ENCODE data around the gene PRKD2. TPM values are rescaled to one million over a fixed set of nuclear protein-coding genes. Genes with fewer than 3 reads are reported as not detected.

PRKD2 gene
- polyA plus RNA-seq, 1 donor, result 44.5 TPM

DNA sequence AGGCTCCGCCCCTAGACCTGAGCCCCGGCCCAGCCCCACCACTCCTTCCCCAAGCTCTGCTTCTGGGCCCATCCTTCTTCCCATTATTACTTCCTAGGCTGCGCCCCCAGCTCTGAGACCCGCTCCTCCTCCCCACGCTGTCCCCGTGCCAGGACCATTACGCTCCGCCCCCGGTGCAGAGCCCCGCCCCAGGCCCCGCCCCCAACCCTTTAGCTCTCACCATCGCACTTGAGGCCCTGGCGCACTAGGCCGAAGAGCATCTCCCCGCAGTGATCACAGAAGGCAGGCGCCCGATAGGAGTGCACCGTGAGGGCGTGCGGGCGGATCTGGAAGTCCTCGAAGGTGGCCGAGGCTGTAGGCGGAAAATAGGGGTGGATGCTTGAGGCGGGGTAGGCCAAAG, 6.2 kb downstream of the PRKD2 start:
- DNase-seq, result no peak
- H3K36me3 ChIP-seq (ENCODE audit: control insufficient read depth, insufficient read depth, low read length), result peaks cover 40% of the 10 kb centered on the region
- WGBS (ENCODE audit: insufficient coverage, low lambda C conversion rate), result no CpG with 5 or more reads among the region's 25 CpGs

DNA sequence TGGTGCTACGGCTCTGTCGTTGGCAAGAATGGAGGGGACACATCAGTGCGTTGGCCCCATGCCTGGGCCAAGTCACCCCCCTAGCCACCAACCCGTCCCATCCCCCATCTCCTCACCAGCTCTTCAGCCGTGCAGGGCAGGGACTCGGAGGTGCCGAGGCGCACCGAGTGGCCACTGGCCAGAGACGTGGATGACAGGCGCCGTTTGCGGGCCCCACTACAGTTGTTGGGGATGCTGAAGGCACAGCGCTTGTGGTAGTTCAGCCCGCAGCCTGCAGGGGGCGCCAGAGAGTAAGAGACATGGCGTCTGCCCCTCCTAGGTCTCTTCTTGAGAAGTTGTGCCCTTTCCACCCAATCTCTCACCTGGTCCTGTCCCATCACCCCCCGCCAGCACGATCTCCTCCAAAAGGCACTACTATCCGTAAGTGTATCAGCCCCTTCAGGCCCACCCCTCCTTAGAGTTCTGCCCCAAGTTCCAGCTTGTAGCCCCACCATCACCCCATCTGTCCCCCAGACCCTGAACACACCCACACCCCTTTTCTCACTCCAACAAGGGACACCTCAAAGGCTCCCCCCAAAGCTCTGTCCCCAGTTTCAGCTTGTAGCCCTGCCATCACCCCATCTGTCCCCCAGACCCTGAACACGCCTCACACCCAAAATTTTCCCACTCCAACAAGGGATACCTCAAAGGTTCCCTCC, 12.4 kb downstream of the PRKD2 start:
- H3K9me3 ChIP-seq (ENCODE audit: control insufficient read depth, low read depth, low read length), result no peaks in the 10 kb centered on the region
- peaks cover 70% of the 10 kb centered on the region for H3K36me3 ChIP-seq (ENCODE audit: control insufficient read depth, insufficient read depth, low read length)
- WGBS (ENCODE audit: insufficient coverage, low lambda C conversion rate), result 20% methylated on average over 2 of the region's 21 CpGs
- H3K4me3 ChIP-seq (ENCODE audit: low read length), result no peak overlapping the region
- no peak overlapping the region for H3K27ac ChIP-seq (ENCODE audit: low read length)
- DNase-seq, result no peak
- no peaks in the 10 kb centered on the region for H3K27me3 ChIP-seq (ENCODE audit: control insufficient read depth, insufficient read depth, low read length)
- H3K4me1 ChIP-seq (ENCODE audit: control insufficient read depth, insufficient read depth, low read length), result no peaks in the 10 kb centered on the region

More for the DNA sequence above, 6.2 kb downstream of the PRKD2 start:
- H3K4me1 ChIP-seq (ENCODE audit: control insufficient read depth, insufficient read depth, low read length), result peaks cover 4% of the 10 kb centered on the region
- H3K4me3 ChIP-seq (ENCODE audit: low read length), result no peak overlapping the region
- H3K27ac ChIP-seq (ENCODE audit: low read length), result no peak overlapping the region
- no peaks in the 10 kb centered on the region for H3K9me3 ChIP-seq (ENCODE audit: control insufficient read depth, low read depth, low read length)
- no peaks in the 10 kb centered on the region for H3K27me3 ChIP-seq (ENCODE audit: control insufficient read depth, insufficient read depth, low read length)

DNA sequence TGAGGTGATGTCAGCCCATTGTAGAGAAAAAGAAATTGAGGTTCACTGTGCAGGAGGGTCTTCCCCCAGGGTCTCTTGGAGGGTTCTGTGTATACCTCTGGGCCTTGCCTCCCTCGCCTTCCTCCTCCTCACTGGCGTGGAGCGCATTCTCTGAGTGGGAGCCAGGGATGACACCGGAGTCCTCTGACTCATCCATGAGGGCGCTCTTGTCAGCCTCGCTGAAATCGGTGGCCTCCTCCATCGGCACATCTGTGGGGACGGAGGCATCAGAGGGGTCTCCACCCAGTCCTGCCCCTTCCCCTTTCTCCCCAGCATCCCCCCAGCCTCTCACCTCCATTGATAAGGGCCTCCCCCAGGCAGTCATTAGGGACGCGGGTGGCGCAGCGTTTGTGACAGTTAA, 16.2 kb downstream of the PRKD2 start:
- Histone ChIP-seq H3K4me1 (ENCODE audit: control insufficient read depth, insufficient read depth, low read length) (peaks cover 4% of the 10 kb centered on the region), H3K4me3 (ENCODE audit: low read length) (no peak overlapping the region), H3K27ac (ENCODE audit: low read length) (no peak overlapping the region), H3K9me3 (ENCODE audit: control insufficient read depth, low read depth, low read length) (no peaks in the 10 kb centered on the region), H3K27me3 (ENCODE audit: control insufficient read depth, insufficient read depth, low read length) (no peaks in the 10 kb centered on the region), H3K36me3 (ENCODE audit: control insufficient read depth, insufficient read depth, low read length) (peaks cover 72% of the 10 kb centered on the region)
- DNase-seq, result no peak
- WGBS (ENCODE audit: insufficient coverage, low lambda C conversion rate), result no CpG with 5 or more reads among the region's 13 CpGs

DNA sequence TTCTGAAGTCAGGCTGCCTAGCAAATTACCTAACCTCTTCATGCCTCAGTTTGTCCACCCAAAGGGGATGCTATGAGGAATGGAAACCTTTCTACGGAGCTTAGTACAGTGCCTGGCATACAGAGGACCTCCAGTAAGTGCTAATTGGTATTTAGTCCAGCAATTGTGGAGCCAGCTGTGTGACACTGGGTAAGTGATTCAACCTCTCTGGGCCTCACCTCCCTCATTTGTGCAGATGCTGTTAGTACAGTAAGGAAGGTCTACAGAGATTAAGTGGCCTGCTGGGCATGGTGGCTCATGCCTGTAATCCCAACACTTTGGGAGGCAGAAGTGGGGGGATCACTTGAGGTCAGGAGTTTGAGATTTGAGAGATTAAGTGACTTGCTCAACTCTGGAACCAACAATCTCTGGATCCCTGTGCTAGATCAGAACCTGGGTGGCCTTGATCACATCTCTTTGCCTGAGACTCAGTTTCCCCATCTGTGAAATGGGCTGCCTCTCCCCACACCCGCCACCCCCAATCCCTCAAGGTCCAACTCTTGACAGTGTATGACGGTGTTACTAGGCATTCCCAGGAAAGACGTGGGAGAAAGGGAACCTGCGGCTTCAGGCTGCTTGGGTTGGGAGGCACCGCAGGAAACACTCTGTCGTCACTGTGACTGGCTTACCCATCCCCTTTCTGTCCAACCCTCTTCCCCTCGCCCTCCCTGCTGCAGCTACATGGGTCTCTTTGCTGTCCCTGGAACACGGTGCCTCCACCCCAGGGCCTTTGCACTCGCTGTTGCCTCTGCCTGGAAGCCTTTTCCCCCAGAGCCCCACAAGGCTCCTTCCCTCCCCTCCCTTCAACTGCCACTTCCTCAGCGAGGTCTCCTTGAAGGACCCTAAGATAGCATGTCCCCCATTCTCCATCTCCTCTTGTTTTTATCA, 18.3 kb downstream of the PRKD2 start:
- Histone ChIP-seq H3K4me1 (ENCODE audit: control insufficient read depth, insufficient read depth, low read length) (peaks cover 4% of the 10 kb centered on the region), H3K9me3 (ENCODE audit: control insufficient read depth, low read depth, low read length) (no peaks in the 10 kb centered on the region), H3K27me3 (ENCODE audit: control insufficient read depth, insufficient read depth, low read length) (no peaks in the 10 kb centered on the region), H3K27ac (ENCODE audit: low read length) (no peak overlapping the region), H3K36me3 (ENCODE audit: control insufficient read depth, insufficient read depth, low read length) (peaks cover 79% of the 10 kb centered on the region), H3K4me3 (ENCODE audit: low read length) (no peak overlapping the region)
- DNase-seq, result no peak
- 86% methylated on average over 1 of the region's 11 CpGs for WGBS (ENCODE audit: insufficient coverage, low lambda C conversion rate)

DNA sequence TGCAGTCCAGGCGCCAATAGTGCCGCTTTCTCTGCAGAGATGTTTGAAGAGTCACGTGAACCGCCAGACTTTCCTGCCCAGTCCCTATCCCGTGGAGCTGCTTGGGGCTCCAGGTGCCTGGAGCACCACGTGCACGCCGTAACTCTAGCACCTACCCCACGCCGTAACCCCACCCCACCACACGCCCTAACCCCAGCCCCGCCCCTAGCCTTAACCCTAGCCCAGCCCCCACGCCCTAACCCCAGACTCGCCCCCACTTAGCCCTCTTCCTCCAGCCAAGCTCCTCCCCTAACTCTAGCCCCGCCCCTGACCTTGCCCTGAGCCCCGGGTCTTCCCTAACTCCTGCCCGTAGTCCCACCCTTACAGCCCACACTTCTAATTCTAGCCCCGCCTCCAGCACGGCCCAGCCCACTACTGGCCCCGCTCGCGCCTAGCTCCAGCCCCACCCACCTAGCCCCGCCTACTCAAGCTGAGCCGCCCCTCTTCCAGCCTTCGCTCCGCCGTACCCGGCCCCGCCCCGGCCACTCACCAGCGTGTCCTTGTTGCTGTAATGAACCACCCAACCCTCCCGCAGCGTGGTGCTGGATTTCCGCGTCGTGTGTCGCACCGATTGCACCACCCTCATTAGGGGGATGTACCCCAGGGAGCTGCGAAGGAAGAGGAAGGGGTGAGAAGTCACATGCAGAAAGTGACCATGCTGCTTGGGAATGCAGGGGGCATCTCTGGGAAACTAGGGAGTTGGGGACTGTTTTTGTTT, 19.5 kb downstream of the PRKD2 start:
- H3K36me3 ChIP-seq (ENCODE audit: control insufficient read depth, insufficient read depth, low read length), result peaks cover 82% of the 10 kb centered on the region
- no peaks in the 10 kb centered on the region for H3K9me3 ChIP-seq (ENCODE audit: control insufficient read depth, low read depth, low read length)
- no peaks in the 10 kb centered on the region for H3K27me3 ChIP-seq (ENCODE audit: control insufficient read depth, insufficient read depth, low read length)
- no CpG with 5 or more reads among the region's 39 CpGs for WGBS (ENCODE audit: insufficient coverage, low lambda C conversion rate)
- DNase-seq, result peak; percentile 93 to 97
- peak overlapping the region; percentile 68 for H3K27ac ChIP-seq (ENCODE audit: low read length)
- no peak overlapping the region for H3K4me3 ChIP-seq (ENCODE audit: low read length)
- H3K4me1 ChIP-seq (ENCODE audit: control insufficient read depth, insufficient read depth, low read length), result peaks cover 4% of the 10 kb centered on the region

DNA sequence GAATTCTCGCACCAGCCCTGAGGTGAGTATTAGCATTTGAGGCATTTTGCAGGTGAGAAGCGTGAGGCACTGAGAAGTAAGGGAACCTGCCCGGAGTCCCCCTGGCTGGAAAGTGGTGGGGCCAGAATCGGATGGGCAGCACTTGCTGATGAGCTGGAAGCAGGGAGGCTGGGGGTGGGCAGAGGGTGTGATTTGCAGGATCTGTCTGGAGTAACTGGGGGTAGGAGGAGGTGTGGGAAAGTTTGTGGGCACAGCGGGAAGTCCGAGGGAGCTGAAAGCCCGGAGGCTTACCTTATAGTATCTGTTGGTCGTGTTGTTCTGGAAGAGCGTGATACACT, 20.1 kb downstream of the PRKD2 start:
- peaks cover 4% of the 10 kb centered on the region for H3K4me1 ChIP-seq (ENCODE audit: control insufficient read depth, insufficient read depth, low read length)
- H3K4me3 ChIP-seq (ENCODE audit: low read length), result no peak overlapping the region
- no peaks in the 10 kb centered on the region for H3K27me3 ChIP-seq (ENCODE audit: control insufficient read depth, insufficient read depth, low read length)
- no CpG with 5 or more reads among the region's 9 CpGs for WGBS (ENCODE audit: insufficient coverage, low lambda C conversion rate)
- no peak for DNase-seq
- H3K36me3 ChIP-seq (ENCODE audit: control insufficient read depth, insufficient read depth, low read length), result peaks cover 83% of the 10 kb centered on the region
- no peaks in the 10 kb centered on the region for H3K9me3 ChIP-seq (ENCODE audit: control insufficient read depth, low read depth, low read length)
- H3K27ac ChIP-seq (ENCODE audit: low read length), result peak overlapping the region; percentile 68

DNA sequence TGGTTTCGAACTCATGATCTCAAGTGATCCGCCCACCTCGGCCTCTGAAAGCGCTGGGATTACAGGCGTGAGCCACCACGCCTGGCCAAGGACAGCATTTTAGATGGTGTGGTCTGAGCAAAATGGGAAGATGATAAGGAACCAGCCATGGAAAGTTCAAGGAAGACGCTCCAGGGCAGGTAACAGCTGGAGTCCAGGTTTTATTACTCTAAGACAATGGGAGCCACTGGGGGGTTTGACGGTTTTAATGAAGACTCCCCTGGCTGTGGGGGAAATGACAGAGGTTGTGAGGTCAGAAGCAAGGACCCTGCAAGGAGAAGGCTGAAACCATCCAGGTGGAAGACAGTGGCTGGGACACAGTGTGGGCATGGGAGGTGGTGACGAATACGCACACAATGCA, 20.9 kb downstream of the PRKD2 start:
- no peak for DNase-seq
- Histone ChIP-seq H3K27me3 (ENCODE audit: control insufficient read depth, insufficient read depth, low read length) (no peaks in the 10 kb centered on the region), H3K4me1 (ENCODE audit: control insufficient read depth, insufficient read depth, low read length) (peaks cover 4% of the 10 kb centered on the region), H3K4me3 (ENCODE audit: low read length) (no peak overlapping the region), H3K36me3 (ENCODE audit: control insufficient read depth, insufficient read depth, low read length) (peaks cover 83% of the 10 kb centered on the region), H3K27ac (ENCODE audit: low read length) (no peak overlapping the region), H3K9me3 (ENCODE audit: control insufficient read depth, low read depth, low read length) (no peaks in the 10 kb centered on the region)
- no CpG with 5 or more reads among the region's 10 CpGs for whole genome bisulfite sequencing (ENCODE audit: insufficient coverage, low lambda C conversion rate)

DNA sequence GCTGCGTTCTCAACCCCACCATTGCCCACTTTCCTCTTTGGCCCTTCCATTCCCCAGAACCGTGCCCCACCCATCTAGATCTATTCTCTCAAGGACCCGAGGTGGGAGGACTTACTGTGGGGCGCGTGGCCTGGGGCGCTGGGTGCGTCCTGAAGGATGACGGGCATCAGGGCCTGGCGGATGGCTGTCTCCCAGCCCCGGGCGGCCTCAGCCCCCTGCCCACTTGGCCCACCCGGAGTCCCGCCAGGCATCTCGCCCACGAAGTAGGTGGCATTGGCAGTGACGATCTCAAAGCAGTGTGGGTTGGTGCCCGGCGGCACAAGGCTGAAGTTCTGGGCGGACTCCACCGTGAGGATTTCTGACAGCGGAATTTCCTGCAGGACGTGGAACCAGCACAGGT, 23.2 kb downstream of the PRKD2 start:
- H3K27me3 ChIP-seq (ENCODE audit: control insufficient read depth, insufficient read depth, low read length), result no peaks in the 10 kb centered on the region
- no CpG with 5 or more reads among the region's 22 CpGs for WGBS (ENCODE audit: insufficient coverage, low lambda C conversion rate)
- H3K27ac ChIP-seq (ENCODE audit: low read length), result no peak overlapping the region
- no peaks in the 10 kb centered on the region for H3K9me3 ChIP-seq (ENCODE audit: control insufficient read depth, low read depth, low read length)
- no peak for DNase-seq
- H3K36me3 ChIP-seq (ENCODE audit: control insufficient read depth, insufficient read depth, low read length), result peaks cover 81% of the 10 kb centered on the region
- no peak overlapping the region for H3K4me3 ChIP-seq (ENCODE audit: low read length)
- H3K4me1 ChIP-seq (ENCODE audit: control insufficient read depth, insufficient read depth, low read length), result peaks cover 4% of the 10 kb centered on the region

DNA sequence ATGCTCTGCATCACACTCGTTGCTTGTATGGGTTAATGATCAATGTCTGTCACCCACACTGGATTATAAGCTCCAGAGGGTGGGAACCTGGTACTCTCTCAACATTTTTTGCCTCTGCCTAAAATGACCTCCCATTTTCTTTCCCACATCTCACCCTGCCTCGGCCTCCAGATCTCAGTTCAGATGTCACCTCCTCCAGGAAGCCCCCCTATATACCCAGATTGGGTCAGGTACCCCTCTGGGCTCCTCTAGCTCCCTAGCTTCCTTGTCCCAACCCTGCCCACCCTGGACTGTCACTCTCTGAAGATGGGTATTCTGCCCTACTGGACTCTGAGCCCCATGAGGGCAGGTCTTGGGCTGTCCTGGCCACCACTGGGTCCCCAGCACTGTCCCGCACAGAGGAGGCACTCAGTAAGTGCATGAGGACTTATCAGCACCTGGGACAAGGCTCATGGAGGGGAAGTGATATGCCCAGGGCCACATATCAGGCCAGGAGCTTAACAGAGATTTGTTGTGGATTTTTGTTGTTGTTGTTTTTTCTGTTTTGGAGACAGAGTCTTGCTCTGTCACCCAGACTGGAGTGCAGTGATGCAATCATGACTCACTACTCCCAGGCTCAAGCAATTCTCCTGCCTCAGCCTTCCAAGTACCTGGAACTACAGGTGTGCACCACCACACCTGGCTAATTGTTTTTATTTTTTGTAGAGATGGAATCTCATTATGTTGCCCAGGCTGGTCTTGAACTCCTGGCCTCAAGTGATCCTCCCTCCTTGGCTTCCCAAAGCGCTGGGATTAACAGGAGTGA, 23.8 kb downstream of the PRKD2 start:
- DNase-seq, result no peak
- Histone ChIP-seq H3K4me3 (ENCODE audit: low read length) (no peak overlapping the region), H3K27ac (ENCODE audit: low read length) (no peak overlapping the region), H3K4me1 (ENCODE audit: control insufficient read depth, insufficient read depth, low read length) (peaks cover 4% of the 10 kb centered on the region), H3K9me3 (ENCODE audit: control insufficient read depth, low read depth, low read length) (no peaks in the 10 kb centered on the region), H3K36me3 (ENCODE audit: control insufficient read depth, insufficient read depth, low read length) (peaks cover 76% of the 10 kb centered on the region), H3K27me3 (ENCODE audit: control insufficient read depth, insufficient read depth, low read length) (no peaks in the 10 kb centered on the region)
- WGBS (ENCODE audit: insufficient coverage, low lambda C conversion rate), result no CpG with 5 or more reads among the region's 4 CpGs

DNA sequence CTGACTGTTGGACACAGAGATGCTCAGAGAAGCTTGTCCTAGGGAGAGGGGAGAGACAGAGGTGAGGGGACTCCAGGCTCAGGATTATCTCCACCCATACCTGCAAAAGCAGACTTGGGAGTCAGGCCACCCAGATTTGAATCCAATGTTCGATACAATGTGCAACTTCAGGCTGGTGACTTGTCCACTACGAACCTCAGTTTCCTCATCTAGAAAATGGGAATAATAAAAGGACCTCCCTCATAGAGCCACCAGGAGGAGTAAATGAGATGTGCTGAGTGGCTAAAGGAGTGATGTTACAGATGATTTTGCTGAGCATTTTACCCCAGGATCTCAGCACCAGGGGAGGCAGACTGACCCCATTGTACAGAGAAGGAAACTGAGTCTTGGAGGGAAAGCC, 25.0 kb downstream of the PRKD2 start:
- H3K36me3 ChIP-seq (ENCODE audit: control insufficient read depth, insufficient read depth, low read length), result peaks cover 86% of the 10 kb centered on the region
- no CpG with 5 or more reads among the region's 2 CpGs for WGBS (ENCODE audit: insufficient coverage, low lambda C conversion rate)
- H3K27me3 ChIP-seq (ENCODE audit: control insufficient read depth, insufficient read depth, low read length), result no peaks in the 10 kb centered on the region
- H3K4me1 ChIP-seq (ENCODE audit: control insufficient read depth, insufficient read depth, low read length), result peaks cover 3% of the 10 kb centered on the region
- no peaks in the 10 kb centered on the region for H3K9me3 ChIP-seq (ENCODE audit: control insufficient read depth, low read depth, low read length)
- no peak overlapping the region for H3K27ac ChIP-seq (ENCODE audit: low read length)
- H3K4me3 ChIP-seq (ENCODE audit: low read length), result no peak overlapping the region
- no peak for DNase-seq
